EH (cell line): ENCODE results near the gene UBD.
A peak's percentile ranks its signal among the peaks of the same experiment; 100 is the strongest.

ENCODE experiments used
- DNase-seq: peaks from one replicate; pipeline ENCODE4 v3.0.0-alpha.2; 2015; ENCODE audit warnings: low read depth

UBD gene

DNA sequence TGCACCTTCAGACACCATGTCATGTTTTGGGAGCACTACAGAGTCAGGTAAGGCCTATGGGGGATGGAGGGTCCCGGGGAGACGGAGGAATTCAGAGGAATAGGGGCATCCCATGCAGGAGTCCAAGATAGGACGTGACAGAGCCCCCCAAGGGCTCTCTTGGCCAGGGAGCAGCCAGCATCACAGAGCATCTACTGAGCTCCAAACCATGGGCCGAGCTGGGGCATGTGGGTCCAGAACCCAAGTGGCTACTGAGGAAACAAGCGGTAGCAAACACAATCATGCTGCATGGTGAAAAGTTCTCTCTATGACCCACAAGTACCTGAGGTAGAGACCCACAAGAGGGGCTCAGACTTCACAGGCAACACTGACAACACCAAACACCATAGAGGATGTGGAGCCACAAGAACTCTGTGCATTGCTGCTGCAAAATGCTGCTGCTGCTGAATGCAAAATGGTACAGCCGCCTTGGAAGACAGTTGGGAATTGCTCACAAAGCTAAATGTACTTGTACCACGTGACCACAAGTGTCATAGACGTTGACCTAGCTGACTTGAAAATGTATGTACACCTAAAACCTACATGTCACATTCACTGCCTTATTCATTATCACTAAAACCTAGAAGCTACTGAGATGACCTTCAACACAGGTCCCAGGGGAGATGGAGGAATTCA, 38.4 kb downstream of the UBD start:
- DNase-seq: no peak

GRCh38 chr6:29520232-29520631, 39.3 kb downstream of the UBD start:
- DNase-seq: no peak

- DNase-seq: no peak
These were observed 40.1 kb downstream of the UBD start for GRCh38 chr6:29519291-29520010.

- DNase-seq: no peak
These were observed 41.6 kb downstream of the UBD start for GRCh38 chr6:29517728-29518440.

DNA sequence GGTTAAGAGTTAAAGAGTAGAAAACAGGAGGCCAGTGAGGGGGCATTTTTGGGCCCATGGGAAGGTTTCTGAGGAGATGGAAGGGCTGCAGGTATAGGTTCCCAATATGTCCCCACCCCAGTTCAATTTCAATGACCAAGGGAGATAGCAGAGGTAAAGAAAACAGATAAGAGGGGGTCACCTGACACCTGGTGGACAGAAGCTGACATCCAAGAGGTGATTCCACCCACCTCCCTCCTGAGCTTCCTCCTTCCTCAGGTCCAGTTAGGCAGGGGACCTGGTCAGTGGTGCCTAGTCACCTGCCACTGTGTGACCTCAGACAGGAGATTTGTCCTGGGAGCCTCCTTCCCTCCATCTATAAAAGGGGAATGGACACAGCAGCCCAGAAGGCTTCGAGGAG, 42.3 kb downstream of the UBD start:
- no peak for DNase-seq

DNA sequence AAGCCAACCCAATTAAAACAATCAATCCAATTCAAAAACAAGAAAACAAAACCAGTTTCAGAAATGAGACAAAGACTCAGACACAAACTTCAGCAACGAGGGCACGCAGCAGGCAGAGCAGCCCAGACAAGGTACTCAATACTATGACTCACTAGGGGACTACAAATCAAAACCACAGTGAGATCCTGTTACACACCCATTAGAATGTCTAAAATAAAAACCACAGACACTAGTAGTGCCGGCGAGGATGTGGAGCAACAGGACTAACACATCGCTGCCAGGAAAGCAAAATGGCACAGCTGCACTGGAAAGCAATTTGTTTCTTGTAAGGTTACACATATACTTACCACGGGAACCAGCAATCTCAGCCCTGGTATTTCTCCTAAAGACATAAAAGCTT, 43.4 kb downstream of the UBD start:
- DNase-seq: peak; percentile 9

DNA sequence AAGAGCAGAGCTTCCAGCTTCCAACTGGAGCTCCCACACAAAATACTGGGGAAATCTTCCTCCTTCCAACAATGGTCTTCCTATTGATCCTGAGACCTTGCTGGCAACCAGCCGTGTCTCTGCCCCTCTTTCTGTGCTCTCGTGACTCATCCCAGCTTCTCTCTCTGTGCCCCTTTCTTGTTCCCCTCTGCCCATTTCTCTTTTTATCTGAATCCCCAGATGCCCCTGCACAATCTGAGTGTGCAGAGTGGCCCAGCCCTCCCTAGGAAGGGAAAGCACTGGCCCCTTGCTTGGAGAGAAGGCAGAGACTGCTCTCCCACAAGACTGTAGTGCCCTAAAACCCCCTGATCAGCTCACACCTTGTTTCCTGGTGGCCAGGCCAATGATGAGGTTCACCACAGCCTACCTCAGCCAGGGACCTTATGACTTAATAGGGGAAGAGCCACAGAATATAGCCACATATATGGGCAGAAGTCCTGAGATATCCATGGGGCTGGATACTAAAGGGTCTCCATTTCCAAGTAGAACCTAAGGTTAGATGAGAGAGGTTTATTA, 48.7 kb downstream of the UBD start:
- no peak for DNase-seq

- DNase-seq: no peak
These were observed 49.3 kb downstream of the UBD start for GRCh38 chr6:29510202-29510601.

GRCh38 chr6:29509711-29510110, 49.8 kb downstream of the UBD start:
- no peak for DNase-seq

DNA sequence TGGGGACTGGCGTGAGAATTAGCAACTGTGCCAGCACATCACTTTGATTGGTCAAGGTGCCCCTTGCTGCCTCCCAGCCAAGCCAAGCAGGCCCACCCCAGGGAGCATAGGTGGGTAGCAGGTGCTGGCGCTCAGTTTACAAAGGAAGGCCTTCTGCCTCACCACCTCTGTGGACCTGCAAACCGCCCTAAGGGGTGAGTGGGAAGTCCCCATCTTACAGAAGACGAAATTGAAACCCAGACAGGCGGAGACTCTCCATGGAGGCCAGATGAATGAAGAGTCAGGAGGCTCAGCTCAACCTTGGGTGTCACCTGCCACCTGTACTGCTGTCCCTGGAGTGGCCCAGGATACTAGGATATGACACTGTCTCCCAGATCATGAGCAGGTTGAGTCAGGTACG, 50.3 kb downstream of the UBD start:
- no peak for DNase-seq

DNA sequence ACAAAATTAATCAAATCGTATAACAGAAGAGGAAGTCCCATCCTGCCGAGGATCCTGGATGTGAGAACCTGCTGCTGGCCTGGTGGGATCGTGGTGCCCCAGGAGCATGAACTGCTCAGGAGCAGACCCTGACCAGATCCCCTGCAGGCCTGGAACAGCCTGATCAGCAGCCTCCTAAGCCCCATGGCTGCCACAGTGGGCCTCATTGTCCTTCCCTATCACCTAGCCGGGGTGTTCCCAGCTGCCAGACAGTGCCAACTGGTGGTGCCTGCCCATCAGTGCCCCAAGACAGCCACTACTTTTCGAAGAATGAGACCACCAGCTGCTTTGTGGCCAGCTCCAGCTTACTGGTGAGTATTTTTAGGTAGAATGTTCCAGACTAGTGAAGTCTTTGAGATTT, 52.2 kb downstream of the UBD start:
- no peak for DNase-seq

GRCh38 chr6:29506446-29507067, 53.0 kb downstream of the UBD start:
- DNase-seq: no peak

GRCh38 chr6:29505808-29506207, 53.7 kb downstream of the UBD start:
- no peak for DNase-seq
